GM19372 (cell line): Measurements from ENCODE around the gene RHOF.
A peak's percentile ranks its signal among the peaks of the same experiment; 100 is the strongest.
"Not testable (repeated sequence)": the region's sequence is repeated elsewhere in the genome, so short reads cannot be mapped to it uniquely, and the experiment has no call there.

Experiments used
- ATAC-seq: cut with Tn5 transposase; IDR thresholded peaks from one replicate; pipeline ENCODE4 v1.9.1; 2021; ENCODE audit warnings: mild to moderate bottlenecking, low read depth, moderate library complexity; ENCODE audit not compliant: unreplicated experiment

RHOF gene

GRCh38 chr12:121778567-121779421 lies 14.7 kb downstream of the RHOF start:
- no peak for ATAC-seq

DNA sequence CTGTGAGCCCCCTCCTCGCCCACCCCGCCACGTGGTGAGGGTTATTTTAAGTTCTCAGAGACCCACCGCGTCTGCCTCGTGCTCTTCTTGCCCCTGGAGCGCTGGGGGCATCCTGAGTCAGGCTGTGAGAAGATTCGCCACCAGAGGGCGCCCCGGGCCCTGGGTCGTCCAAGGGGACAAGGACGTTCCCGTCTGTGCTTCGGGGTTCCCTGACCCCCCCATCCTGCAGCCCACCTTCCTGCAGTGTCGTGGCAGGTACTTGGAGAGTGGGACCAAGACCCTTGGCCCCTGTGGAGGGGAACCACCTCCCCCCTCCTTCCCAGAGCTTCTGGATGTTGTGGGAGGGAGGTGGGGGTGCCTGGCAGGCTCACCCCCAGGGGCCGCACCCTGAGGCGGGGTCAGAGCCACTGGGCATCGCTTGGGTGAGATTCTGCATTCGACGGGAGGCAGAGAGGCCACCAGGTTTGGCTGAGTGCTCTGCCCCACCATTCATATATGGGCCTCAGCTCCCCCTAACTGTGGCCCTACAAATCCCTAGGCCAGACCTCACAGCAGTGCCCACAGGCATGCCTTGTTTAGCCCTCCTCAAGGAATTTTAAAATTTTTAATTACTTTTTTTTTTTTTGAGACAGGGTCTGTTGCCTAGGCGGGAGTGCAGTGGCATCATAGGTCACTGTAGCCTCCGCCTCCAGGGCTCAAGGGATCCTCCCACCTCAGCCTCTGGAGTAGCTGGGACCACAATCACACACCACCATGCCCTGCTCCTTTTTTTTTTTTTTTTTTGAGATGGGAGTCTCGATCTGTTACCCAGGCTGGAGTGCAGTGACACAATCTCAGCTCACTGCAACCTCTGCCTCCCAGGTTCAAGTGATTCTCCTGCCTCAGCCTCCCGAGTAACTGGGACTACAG lies 17.0 kb downstream of the RHOF start:
- ATAC-seq, result no peak

GRCh38 chr12:121775501-121775900 lies 18.0 kb downstream of the RHOF start:
- no peak for ATAC-seq

GRCh38 chr12:121774968-121775474 lies 18.5 kb downstream of the RHOF start:
- ATAC-seq, result no peak

DNA sequence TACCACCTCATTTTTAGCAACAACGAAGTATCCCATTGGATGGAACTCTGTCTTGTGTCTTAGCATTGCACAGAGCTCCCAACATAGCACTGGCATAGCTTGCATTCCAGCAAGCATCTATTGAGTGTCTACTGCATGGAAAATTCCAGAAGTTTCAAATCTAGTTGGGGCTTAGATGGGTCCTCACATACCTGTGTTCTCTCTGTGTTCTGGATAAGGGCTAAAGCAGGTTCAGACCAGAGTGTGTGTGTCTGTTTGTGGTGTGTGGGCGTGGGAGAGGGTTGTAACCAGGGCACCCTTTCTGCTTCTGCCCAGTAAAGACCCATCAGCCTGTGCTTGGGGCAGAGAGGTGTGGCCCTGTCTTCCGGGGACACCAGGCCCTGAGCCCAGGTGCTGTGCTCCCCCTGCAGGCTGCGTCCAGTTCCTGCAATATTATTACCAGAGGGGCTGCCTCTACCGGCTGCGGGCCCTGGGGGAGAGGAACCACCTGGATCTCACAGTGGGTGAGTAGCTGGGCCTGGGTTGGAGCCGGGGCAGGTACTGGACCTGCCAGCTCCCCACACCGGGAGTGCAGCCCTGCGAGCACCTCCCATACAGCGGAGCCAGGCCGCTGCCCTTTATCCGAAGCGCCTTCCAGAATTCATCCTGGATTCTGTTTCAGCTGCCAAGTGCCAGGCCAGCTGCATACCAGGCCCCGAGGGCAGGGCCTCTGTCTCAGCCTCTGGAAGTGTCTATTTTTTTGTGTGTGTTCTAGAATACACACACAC lies 20.3 kb downstream of the RHOF start:
- peak; percentile 70 for ATAC-seq

- no peak for ATAC-seq
These were observed 22.5 kb downstream of the RHOF start for GRCh38 chr12:121770813-121771625.

GRCh38 chr12:121770388-121770787 lies 23.1 kb downstream of the RHOF start:
- ATAC-seq, result no peak

GRCh38 chr12:121769831-121770301 lies 23.6 kb downstream of the RHOF start:
- ATAC-seq, result no peak

DNA sequence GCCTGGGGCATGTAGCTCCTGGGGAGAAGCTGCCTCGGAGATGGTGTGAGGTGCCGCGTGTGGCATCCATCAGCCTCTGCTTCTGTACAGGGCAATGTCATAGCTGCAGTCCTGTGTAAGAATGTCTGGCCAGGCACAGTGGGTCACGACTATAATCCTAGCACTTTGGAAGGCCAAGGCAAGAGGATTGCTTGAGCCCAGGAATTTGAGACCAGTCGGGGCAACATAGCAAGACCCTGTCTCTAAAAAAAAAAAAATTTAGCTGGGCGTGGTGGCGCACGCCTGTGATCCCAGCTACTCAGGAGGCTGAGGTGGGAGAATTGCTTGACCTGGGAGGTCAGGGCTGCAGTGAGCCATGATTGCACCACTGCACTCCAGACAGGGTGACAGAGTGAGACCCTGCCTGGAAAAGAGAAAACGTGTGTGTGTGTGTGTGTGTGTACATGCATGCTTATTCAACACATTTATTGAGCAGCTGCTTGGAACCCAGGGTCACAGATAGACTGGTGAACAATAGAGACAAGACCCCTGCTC lies 24.1 kb downstream of the RHOF start:
- ATAC-seq, result no peak

- no peak for ATAC-seq
These were observed 25.9 kb downstream of the RHOF start for GRCh38 chr12:121767525-121768016.

DNA sequence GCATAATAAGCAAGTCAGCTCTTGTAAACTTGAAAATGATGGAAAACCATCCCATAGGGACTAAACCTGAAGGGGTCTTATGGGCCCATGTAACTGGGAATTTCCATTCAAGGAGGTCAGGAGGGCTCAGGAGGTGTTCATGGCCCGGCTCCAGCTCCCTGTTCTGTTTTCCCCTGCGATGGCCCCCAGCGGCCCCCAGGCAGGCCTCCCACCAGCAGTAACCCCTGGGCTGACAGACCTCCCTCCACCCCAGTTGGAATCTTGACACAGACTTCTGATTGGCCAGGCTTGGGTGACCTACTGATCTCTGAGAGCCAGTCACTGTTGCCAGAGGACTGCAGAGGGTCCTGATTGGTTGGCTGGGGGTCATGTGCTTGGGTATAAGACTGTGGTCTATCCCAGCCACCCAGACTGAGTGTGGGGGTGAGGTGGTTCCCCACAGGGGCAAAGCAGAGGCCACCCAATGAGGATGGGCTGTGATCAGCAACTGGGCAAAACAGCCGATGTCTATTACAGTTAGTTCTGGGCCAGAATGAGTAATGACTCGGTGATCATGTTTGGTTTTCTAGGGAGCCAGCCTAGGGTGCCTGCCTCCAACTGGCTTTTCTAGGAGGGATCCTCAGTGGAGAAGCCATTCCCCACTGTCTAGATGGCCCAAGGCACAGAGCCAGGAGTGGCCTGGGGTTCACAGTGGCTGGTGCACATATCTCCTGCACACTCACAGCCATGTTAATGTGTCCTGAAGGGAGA lies 27.0 kb downstream of the RHOF start:
- no peak for ATAC-seq

DNA sequence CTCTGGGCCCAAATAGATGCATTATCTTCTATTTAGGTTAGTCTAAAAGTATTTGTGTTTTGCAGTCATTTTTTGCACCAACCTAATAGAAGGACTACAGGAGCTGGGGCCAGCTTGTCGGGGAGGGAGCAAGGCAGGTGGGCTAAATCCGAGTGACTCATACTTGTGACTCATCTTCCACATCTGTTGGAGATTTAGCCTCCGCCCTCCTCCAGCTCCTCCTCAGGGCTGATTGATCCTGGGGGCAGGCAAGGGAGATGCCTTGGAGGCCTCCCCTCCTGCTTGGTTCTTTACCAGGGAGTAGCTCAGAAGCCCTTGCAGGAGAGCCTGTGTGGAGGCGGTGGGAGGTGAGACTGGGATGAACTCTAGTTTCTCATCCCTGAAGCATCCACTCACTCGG lies 27.9 kb downstream of the RHOF start:
- ATAC-seq, result no peak

DNA sequence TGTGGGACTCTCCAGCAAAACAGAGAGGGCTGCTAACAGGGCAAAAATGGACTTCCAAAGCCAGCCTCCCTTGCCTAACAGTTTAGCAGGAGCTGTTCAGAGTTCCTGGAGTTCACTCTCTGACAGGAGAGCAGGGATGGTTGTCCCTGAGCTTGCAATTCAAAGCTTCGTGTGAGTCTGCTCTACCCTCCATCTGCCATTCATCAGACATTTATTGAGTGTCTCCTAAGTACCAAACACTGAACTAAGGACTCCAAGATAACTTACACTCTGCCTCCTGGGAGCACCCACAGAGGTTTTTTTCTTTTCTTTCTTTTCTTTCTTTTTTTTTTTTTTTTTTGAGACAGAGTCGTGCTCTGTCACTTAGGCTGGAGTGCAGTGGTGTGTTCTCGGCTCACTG lies 28.7 kb downstream of the RHOF start:
- no peak for ATAC-seq

DNA sequence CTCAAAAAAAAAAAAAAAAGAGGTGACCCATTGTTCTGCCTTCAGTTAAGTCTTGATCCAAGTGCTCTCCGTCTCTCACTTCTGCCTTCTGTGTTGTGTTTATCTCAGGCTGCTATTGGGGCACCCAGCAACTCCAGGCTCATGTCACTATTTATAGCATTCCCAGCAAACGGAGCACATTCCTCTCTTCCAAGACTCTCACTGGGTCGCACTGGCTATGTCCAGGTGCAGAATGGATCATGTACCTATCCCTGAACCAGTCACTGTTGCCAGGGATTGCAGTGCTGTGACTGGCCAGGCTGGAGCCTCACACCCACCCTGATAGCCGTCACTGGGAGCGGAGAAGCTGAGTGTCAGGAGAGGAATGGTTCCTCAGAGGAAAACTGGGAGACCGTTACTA lies 31.2 kb downstream of the RHOF start:
- ATAC-seq, result no peak

GRCh38 chr12:121758536-121758935 lies 35.0 kb downstream of the RHOF start:
- ATAC-seq, result not testable (repeated sequence)

DNA sequence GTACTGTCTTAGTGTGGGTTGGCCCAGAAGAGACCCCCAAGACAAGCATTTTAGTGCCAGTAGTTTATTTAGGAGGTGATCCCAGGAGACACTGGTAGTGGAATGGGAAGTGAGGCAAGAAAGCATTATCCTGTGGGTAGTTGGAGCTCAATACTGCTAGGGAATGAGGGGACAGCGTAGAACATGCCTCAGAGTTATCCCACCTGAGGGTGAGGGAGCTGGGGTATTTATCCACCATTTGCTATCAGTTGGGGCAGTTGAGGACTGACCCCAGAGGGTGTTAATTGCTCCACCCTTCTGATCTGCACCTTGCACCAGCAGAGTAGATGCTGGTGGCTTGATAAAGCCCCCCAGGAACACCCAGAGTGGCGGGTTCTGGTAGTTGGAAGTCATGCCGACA lies 37.9 kb downstream of the RHOF start:
- ATAC-seq, result no peak

- ATAC-seq, result no peak
These were observed 38.7 kb downstream of the RHOF start for GRCh38 chr12:121754836-121755235.

DNA sequence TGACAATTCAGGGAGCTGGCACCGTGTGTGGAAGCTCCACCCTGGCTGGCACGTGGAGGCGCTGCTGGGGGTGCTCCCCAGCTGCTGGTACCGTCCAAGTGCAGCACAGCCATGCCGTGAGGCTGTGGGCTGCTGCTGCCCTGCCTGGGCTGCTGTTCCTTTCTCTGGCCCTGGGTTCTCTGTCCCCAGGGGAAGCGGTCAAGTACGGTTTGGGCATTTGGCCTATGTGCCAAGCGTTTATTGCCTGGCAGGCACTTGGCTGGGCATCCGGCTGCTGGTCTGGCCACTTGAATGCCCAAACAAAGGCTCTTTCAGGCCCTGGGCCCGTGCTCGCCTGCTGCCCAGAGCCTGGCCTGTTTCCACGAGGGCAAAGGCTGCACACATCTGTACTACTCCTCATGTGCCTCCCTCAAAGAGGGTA lies 39.6 kb downstream of the RHOF start:
- ATAC-seq, result no peak
